SK-N-SH treated with all-trans-retinoic acid at 6 μM for 48 hours (cell line): Measurements from ENCODE around the gene TMEM214.

Source experiments
- ATAC-seq: fragments of 200-7000 bp; cut with Tn5 transposase; 3 replicates; pipeline ENCODE4 v1.9.1; 2020; ENCODE audit warnings: mild to moderate bottlenecking, moderate library complexity
- ARNTL ChIP-seq: fragments of 450-650 bp; formaldehyde crosslinking; IDR thresholded peaks from 2 replicates; pipeline ENCODE4 v1.5.0; 2020; ENCODE audit warnings: low read depth, mild to moderate bottlenecking, moderate library complexity, borderline replicate concordance
- BACH2 ChIP-seq: fragments of 250-450 bp; sonication (Bioruptor Pico); IDR thresholded peaks from 2 replicates; pipeline ENCODE4 v1.9.0; 2021; ENCODE audit warnings: mild to moderate bottlenecking, borderline replicate concordance
- CREB5 ChIP-seq: fragments of 250-450 bp; sonication (Bioruptor Pico); IDR thresholded peaks from 2 replicates; pipeline ENCODE4 v1.5.1; 2020; ENCODE audit warnings: low read depth, mild to moderate bottlenecking, moderate library complexity
- CSDC2 ChIP-seq: fragments of 250-450 bp; sonication (Bioruptor Pico); IDR thresholded peaks from 2 replicates; pipeline ENCODE4 v1.5.0; 2020; ENCODE audit warnings: mild to moderate bottlenecking, moderate library complexity
- CSRNP3 ChIP-seq: fragments of 250-450 bp; sonication (Bioruptor Pico); IDR thresholded peaks from 2 replicates; pipeline ENCODE4 v1.5.1; 2021; ENCODE audit warnings: mild to moderate bottlenecking, moderate library complexity
- ESRRG ChIP-seq: fragments of 250-450 bp; sonication (Bioruptor Pico); IDR thresholded peaks from 2 replicates; pipeline ENCODE4 v1.6.1; 2021; ENCODE audit warnings: mild to moderate bottlenecking
- GLIS3 ChIP-seq: fragments of 250-450 bp; sonication (Bioruptor Pico); IDR thresholded peaks from 2 replicates; pipeline ENCODE4 v1.5.0; 2020; ENCODE audit warnings: mild to moderate bottlenecking, moderate library complexity
- ISL1 ChIP-seq: fragments of 250-450 bp; sonication (Bioruptor Pico); IDR thresholded peaks from 2 replicates; pipeline ENCODE4 v2.1.2; 2022; ENCODE audit warnings: mild to moderate bottlenecking, moderate library complexity
- OSR1 ChIP-seq: fragments of 250-450 bp; sonication (Bioruptor Pico); IDR thresholded peaks from 2 replicates; pipeline ENCODE4 v1.8.0; 2022; ENCODE audit warnings: moderate library complexity, mild to moderate bottlenecking, inconsistent platforms
- PATZ1 ChIP-seq: fragments of 250-450 bp; sonication (Bioruptor Pico); IDR thresholded peaks from 2 replicates; pipeline ENCODE4 v1.8.0; 2020; ENCODE audit warnings: mild to moderate bottlenecking, moderate library complexity, borderline replicate concordance
- POU6F1 ChIP-seq: fragments of 250-450 bp; sonication (Bioruptor Pico); IDR thresholded peaks from 2 replicates; pipeline ENCODE4 v1.8.0; 2021; ENCODE audit warnings: low read depth, mild to moderate bottlenecking, moderate library complexity, borderline replicate concordance
- PPARA ChIP-seq: fragments of 250-450 bp; sonication (Bioruptor Pico); IDR thresholded peaks from 2 replicates; pipeline ENCODE4 v1.5.0; 2020; ENCODE audit warnings: mild to moderate bottlenecking, borderline replicate concordance
- RARB ChIP-seq: fragments of 250-450 bp; sonication (Bioruptor Pico); IDR thresholded peaks from 2 replicates; pipeline ENCODE4 v1.8.0; 2021; ENCODE audit warnings: mild to moderate bottlenecking, moderate library complexity
- SNAI2 ChIP-seq: fragments of 250-450 bp; sonication (Bioruptor Pico); IDR thresholded peaks from 2 replicates; pipeline ENCODE4 v1.5.0; 2020; ENCODE audit warnings: mild to moderate bottlenecking, moderate library complexity
- TCF4 ChIP-seq: fragments of 250-450 bp; sonication (Bioruptor Pico); IDR thresholded peaks from 2 replicates; pipeline ENCODE4 v1.8.0; 2021; ENCODE audit warnings: mild to moderate bottlenecking, moderate library complexity, borderline replicate concordance
- TOX ChIP-seq: fragments of 250-450 bp; sonication (Bioruptor Pico); IDR thresholded peaks from 2 replicates; pipeline ENCODE4 v1.8.0; 2021; ENCODE audit warnings: mild to moderate bottlenecking, moderate library complexity, borderline replicate concordance
- TSHZ2 ChIP-seq: fragments of 250-450 bp; sonication (Bioruptor Pico); IDR thresholded peaks from 2 replicates; pipeline ENCODE4 v1.5.0; 2020; ENCODE audit warnings: mild to moderate bottlenecking, moderate library complexity
- ZC3H10 ChIP-seq: fragments of 250-450 bp; sonication (Bioruptor Pico); IDR thresholded peaks from 2 replicates; pipeline ENCODE4 v1.5.1; 2021; ENCODE audit warnings: mild to moderate bottlenecking, moderate library complexity
- ZFP3 ChIP-seq: fragments of 250-450 bp; sonication (Bioruptor Pico); IDR thresholded peaks from 2 replicates; pipeline ENCODE4 v1.5.0; 2020; ENCODE audit warnings: mild to moderate bottlenecking, moderate library complexity
- ZFP30 ChIP-seq: fragments of 450-650 bp; formaldehyde crosslinking; IDR thresholded peaks from 2 replicates; pipeline ENCODE4 v1.5.0; 2022; ENCODE audit warnings: mild to moderate bottlenecking, moderate library complexity
- ZNF565 ChIP-seq: fragments of 450-650 bp; formaldehyde crosslinking; conservative IDR thresholded peaks from 2 replicates; pipeline ENCODE4 v1.5.0; 2020; ENCODE audit warnings: low read depth, mild to moderate bottlenecking, moderate library complexity
- ZNF70 ChIP-seq: fragments of 450-650 bp; formaldehyde crosslinking; IDR thresholded peaks from 2 replicates; pipeline ENCODE4 v1.5.0; 2020; ENCODE audit warnings: mild to moderate bottlenecking, moderate library complexity
- ZNF8 ChIP-seq: fragments of 450-650 bp; formaldehyde crosslinking; IDR thresholded peaks from 2 replicates; pipeline ENCODE4 v1.5.0; 2020; ENCODE audit warnings: mild to moderate bottlenecking, moderate library complexity

The TMEM214 gene

GRCh38 chr2:27050281-27050995, 17.7 kb downstream of the TMEM214 start:
- TF ChIP-seq RARB (0 out of 2 replicates have a peak, but pooled peaks have one; percentile 46), ZNF565 (CRISPR knock-in tag) (no peak), SNAI2 (CRISPR knock-in tag) (no peak; the same call in 1 of the 2 replicates), PPARA (CRISPR knock-in tag) (peak; percentile 63), GLIS3 (CRISPR knock-in tag) (peak; percentile 97; the same call in 1 of the 2 replicates), ZC3H10 (0 out of 2 replicates have a peak, but pooled peaks have one; percentile 6), ZNF70 (CRISPR knock-in tag) (peak; percentile 50; the same call in 1 of the 2 replicates), BACH2 (CRISPR knock-in tag) (no peak), ZFP3 (CRISPR knock-in tag) (no peak), OSR1 (CRISPR knock-in tag) (no peak), ARNTL (CRISPR knock-in tag) (peak; percentile 29; the same call in 1 of the 2 replicates), CSDC2 (CRISPR knock-in tag) (0 out of 2 replicates have a peak, but pooled peaks have one; percentile 12), ESRRG (CRISPR knock-in tag) (no peak; the same call in 1 of the 2 replicates), POU6F1 (CRISPR knock-in tag) (peak; percentile 59; the same call in 1 of the 2 replicates), ZFP30 (CRISPR knock-in tag) (0 out of 2 replicates have a peak, but pooled peaks have one; percentile 27), TCF4 (CRISPR knock-in tag) (0 out of 2 replicates have a peak, but pooled peaks have one; percentile 4), PATZ1 (CRISPR knock-in tag) (no peak), TOX (no peak), ZNF8 (CRISPR knock-in tag) (no peak), TSHZ2 (CRISPR knock-in tag) (peak; percentile 51), ISL1 (CRISPR knock-in tag) (peak; percentile 18; the same call in 1 of the 2 replicates), CSRNP3 (no peak; the same call in 1 of the 2 replicates), CREB5 (CRISPR knock-in tag) (no peak; the same call in 1 of the 2 replicates)
- ATAC-seq: peak; percentile 87
